ENCODE data around the gene ANKS4B. TPM values are rescaled to one million over a fixed set of nuclear protein-coding genes. Genes with fewer than 3 reads are reported as not detected.

Gene ANKS4B
- total RNA-seq, 2 donors from 2014 or later, result 0.90 to 1.6 TPM

DNA sequence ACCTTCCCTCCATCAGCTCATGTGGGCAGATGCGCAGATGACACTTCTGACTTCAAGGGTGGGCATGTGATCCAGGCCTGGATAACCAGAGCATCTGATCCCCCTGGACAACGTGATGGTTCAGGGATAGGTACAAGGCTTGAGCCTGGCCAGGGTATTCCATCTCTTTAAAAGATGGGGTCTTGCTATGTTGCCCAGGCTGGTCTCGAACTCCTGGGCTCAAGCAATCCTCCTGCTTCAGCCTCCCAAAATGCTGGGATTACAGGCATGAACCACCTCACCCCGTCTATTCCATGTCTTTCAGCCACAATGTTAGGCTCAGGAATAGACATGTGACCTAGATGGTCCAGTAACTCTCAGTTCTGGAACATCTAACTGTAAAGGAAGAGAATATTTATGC lies 23.8 kb downstream of the ANKS4B start:
- DNase-seq, result no peak
- WGBS, 2 experiments (ENCODE audit: insufficient coverage in 1 of 2, insufficient read length in 1 of 2), result 92 to 96% methylated on average over 4 of the region's 4 CpGs
- H3K36me3 ChIP-seq (ENCODE audit: control insufficient read depth, insufficient read depth, low read length), result no peaks in the 10 kb centered on the region
- Mint-ChIP-seq H3K9me3 (no peaks in the 10 kb centered on the region), H3K36me3 (ENCODE audit: low read depth) (peaks cover 3% of the 10 kb centered on the region), H3K4me3 (no peak overlapping the region), H3K4me1 (peaks cover 37% of the 10 kb centered on the region), H3K27me3 (ENCODE audit: insufficient read depth) (peaks cover 4% of the 10 kb centered on the region), H3K27ac (no peak overlapping the region)
- no peak overlapping the region for H3K27ac ChIP-seq (ENCODE audit: low read depth, low read length)
- no peak overlapping the region for H3K4me3 ChIP-seq (ENCODE audit: low read length)
- H3K9me3 ChIP-seq (ENCODE audit: control insufficient read depth, low read length), result no peaks in the 10 kb centered on the region
- no peaks in the 10 kb centered on the region for H3K27me3 ChIP-seq (ENCODE audit: control insufficient read depth, insufficient read depth, low read length, poor library complexity, severe bottlenecking)
- H3K4me1 ChIP-seq (ENCODE audit: control insufficient read depth, insufficient read depth, low read length), result peaks cover 5% of the 10 kb centered on the region
- H3K9ac ChIP-seq (ENCODE audit: extremely low read depth, low read length, poor library complexity, severe bottlenecking), result no peak overlapping the region
- TF ChIP-seq, protein P1, sequence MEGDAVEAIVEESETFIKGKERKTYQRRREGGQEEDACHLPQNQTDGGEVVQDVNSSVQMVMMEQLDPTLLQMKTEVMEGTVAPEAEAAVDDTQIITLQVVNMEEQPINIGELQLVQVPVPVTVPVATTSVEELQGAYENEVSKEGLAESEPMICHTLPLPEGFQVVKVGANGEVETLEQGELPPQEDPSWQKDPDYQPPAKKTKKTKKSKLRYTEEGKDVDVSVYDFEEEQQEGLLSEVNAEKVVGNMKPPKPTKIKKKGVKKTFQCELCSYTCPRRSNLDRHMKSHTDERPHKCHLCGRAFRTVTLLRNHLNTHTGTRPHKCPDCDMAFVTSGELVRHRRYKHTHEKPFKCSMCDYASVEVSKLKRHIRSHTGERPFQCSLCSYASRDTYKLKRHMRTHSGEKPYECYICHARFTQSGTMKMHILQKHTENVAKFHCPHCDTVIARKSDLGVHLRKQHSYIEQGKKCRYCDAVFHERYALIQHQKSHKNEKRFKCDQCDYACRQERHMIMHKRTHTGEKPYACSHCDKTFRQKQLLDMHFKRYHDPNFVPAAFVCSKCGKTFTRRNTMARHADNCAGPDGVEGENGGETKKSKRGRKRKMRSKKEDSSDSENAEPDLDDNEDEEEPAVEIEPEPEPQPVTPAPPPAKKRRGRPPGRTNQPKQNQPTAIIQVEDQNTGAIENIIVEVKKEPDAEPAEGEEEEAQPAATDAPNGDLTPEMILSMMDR (conservative IDR thresholded peaks at IDR 0.05), result no peak

DNA sequence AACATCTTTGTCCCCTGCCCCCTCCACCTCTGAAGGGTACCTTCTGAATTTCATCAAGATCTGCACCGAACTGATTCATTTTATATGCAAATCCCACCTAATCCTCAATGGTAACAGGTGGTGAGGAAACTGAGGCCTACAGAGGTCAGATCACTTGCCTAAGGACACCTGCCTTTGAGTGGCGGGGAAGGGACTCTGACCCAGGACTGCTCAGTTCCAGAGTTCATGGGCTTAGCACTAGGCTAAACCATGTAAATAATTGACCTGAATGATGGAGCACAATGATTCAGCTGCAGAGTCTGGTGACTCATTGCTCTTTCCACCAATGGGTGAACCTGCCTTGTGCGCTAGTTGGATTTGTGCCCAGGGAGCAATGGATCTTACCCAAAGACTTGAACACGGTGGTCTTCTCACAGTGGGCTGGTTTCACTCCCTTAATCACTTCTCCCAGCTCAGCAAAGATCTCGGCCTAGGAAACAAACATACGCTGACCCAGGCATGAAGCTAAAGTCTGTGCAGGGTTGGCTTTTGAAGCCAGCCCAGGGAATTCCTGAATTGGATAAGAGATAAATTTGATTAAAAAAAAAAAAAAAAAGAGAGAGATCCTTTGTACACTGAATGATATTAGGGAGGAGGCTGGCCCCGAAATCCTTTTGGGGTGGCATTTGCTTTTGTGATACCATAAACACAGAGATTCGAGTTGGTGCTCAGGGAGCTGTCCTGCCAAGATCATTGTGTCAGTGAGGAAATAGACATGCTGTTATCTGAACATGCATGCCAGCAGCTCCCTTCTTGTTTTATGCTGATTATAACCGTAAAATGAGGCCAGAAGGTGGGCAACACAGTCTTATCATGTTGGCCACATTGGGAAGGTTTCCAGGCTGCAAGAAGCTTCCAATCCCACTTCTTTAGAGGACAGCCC lies 27.6 kb downstream of the ANKS4B start:
- peaks cover 39% of the 10 kb centered on the region for H3K4me1 Mint-ChIP-seq
- Histone ChIP-seq H3K4me1 (ENCODE audit: control insufficient read depth, insufficient read depth, low read length) (peaks cover 5% of the 10 kb centered on the region), H3K4me3 (ENCODE audit: low read length) (no peak overlapping the region), H3K9me3 (ENCODE audit: control insufficient read depth, low read length) (no peaks in the 10 kb centered on the region), H3K27me3 (ENCODE audit: control insufficient read depth, insufficient read depth, low read length, poor library complexity, severe bottlenecking) (no peaks in the 10 kb centered on the region), H3K36me3 (ENCODE audit: control insufficient read depth, insufficient read depth, low read length) (no peaks in the 10 kb centered on the region), H3K27ac (ENCODE audit: low read depth, low read length) (no peak overlapping the region), H3K9ac (ENCODE audit: extremely low read depth, low read length, poor library complexity, severe bottlenecking) (no peak overlapping the region)
- H3K9me3 Mint-ChIP-seq, result no peaks in the 10 kb centered on the region
- H3K36me3 Mint-ChIP-seq (ENCODE audit: low read depth), result peaks cover 5% of the 10 kb centered on the region
- H3K27me3 Mint-ChIP-seq (ENCODE audit: insufficient read depth), result peaks cover 2% of the 10 kb centered on the region
- TF ChIP-seq, protein P1 (conservative IDR thresholded peaks at IDR 0.05), result no peak
- H3K27ac Mint-ChIP-seq, result no peak overlapping the region
- DNase-seq, result no peak
- 89 to 90% methylated on average over 6 to 9 of the region's 9 CpGs for WGBS, 2 experiments (ENCODE audit: insufficient coverage in 1 of 2, insufficient read length in 1 of 2)
- H3K4me3 Mint-ChIP-seq, result no peak overlapping the region

DNA sequence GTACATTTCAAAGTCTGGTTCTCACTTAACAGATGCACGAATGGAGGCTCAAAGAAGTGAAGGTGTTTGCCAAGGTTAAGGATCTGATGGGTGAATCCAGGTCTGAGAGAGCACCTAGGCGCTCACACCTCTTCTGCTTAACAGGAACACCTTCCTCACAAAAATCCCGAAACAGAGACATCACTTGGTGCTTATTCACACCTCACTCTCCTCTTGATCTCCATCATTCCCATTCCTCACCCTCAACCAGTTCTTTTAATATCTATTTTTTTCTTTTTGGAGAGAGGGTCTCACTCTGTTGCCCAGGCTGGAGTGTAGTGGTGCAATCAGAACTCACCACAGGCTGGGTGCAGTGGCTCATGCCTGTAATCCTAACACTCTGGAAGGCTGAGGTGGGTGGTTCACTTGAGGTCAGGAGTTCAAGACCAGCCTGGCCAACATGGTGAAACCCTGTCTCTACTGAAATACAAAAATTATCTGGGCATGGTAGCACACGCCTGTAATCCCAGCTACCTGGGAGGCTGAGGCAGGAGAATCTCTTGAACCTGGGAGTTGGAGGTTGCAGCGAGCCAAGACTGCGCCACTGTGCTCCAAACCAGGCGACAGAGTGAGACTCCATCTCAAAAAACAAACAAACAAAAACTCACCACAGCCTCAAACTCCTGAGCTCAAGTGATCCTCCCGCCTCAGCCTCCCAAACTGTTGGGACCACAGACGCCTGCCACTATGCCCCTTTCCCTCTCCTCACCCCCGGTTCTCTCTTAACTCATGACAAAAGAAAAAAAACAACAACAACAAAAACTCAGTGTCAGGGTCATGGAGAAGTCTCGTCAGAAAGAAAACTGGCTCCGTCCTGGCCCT lies 29.5 kb downstream of the ANKS4B start:
- no peaks in the 10 kb centered on the region for H3K27me3 ChIP-seq (ENCODE audit: control insufficient read depth, insufficient read depth, low read length, poor library complexity, severe bottlenecking)
- Mint-ChIP-seq H3K4me1 (peaks cover 39% of the 10 kb centered on the region), H3K9me3 (no peaks in the 10 kb centered on the region), H3K27ac (peak overlapping the region; percentile 76), H3K4me3 (peak overlapping the region; percentile 12), H3K36me3 (ENCODE audit: low read depth) (peaks cover 5% of the 10 kb centered on the region), H3K27me3 (ENCODE audit: insufficient read depth) (no peaks in the 10 kb centered on the region)
- WGBS, 2 experiments (ENCODE audit: insufficient coverage in 1 of 2, insufficient read length in 1 of 2), result 89 to 95% methylated on average over 8 to 12 of the region's 12 CpGs
- peaks cover 5% of the 10 kb centered on the region for H3K4me1 ChIP-seq (ENCODE audit: control insufficient read depth, insufficient read depth, low read length)
- H3K9ac ChIP-seq (ENCODE audit: extremely low read depth, low read length, poor library complexity, severe bottlenecking), result no peak overlapping the region
- H3K9me3 ChIP-seq (ENCODE audit: control insufficient read depth, low read length), result no peaks in the 10 kb centered on the region
- TF ChIP-seq, protein P1 (conservative IDR thresholded peaks at IDR 0.05), result no peak
- H3K27ac ChIP-seq (ENCODE audit: low read depth, low read length), result peak overlapping the region; percentile 25
- no peak for DNase-seq
- H3K4me3 ChIP-seq (ENCODE audit: low read length), result no peak overlapping the region
- no peaks in the 10 kb centered on the region for H3K36me3 ChIP-seq (ENCODE audit: control insufficient read depth, insufficient read depth, low read length)
